OCI-LY7 (cell line): Measurements from ENCODE around the gene ZNF410. TPM values are rescaled to one million over a fixed set of nuclear protein-coding genes. Genes with fewer than 3 reads are reported as not detected.

Source experiments
- BruUV-seq: library from RNA; stranded (reverse); fragments of 400-500 nt; replicated peaks from 2 replicates; lab custom pipeline; 2021; lab: Mats Ljungman, UMichigan
- CTCF ChIA-PET: fragments of 300-600 bp; sonication (Branson Sonifier 250); formaldehyde crosslinking; loops from one replicate; lab custom pipeline; 2022; ENCODE audit warnings: antibody characterized with exemption; ENCODE audit not compliant: unreplicated experiment; lab: Charles Lee
- POLR2A ChIA-PET: fragments of 300-600 bp; sonication (Branson Sonifier 250); formaldehyde crosslinking; loops from one replicate; lab custom pipeline; 2022; ENCODE audit warnings: antibody characterized with exemption; lab: Charles Lee
- DNase-seq: peaks from one replicate; pipeline ENCODE4 v3.0.0-alpha.2; 2015; ENCODE audit warnings: low spot score
- H2AFZ ChIP-seq: fragments of 200-600 bp; sonication (generic), shearing (Covaris generic); 2 replicates; pipeline ENCODE4 v1.6.1; 2014; ENCODE audit warnings: mild to moderate bottlenecking, antibody characterized with exemption, low read length, moderate library complexity
- H3K27ac ChIP-seq: fragments of 200-600 bp; sonication (generic); 2 replicates; pipeline ENCODE4 v1.5.1; 2014; ENCODE audit warnings: mixed run types, low read depth, mild to moderate bottlenecking, moderate library complexity, low read length, inconsistent platforms; ENCODE audit not compliant: poor library complexity, severe bottlenecking
- H3K36me3 ChIP-seq: fragments of 200-600 bp; sonication (generic); 2 replicates; pipeline ENCODE4 v1.6.1; 2014; ENCODE audit warnings: mild to moderate bottlenecking, antibody characterized with exemption, low read length, moderate library complexity, mixed read lengths; ENCODE audit not compliant: insufficient read depth
- H3K4me1 ChIP-seq: fragments of 200-600 bp; sonication (generic); 2 replicates; pipeline ENCODE4 v1.5.1; 2014; ENCODE audit warnings: mild to moderate bottlenecking, low read length; ENCODE audit not compliant: insufficient read depth, poor library complexity, severe bottlenecking
- H3K4me2 ChIP-seq: fragments of 200-600 bp; sonication (generic); 2 replicates; pipeline ENCODE4 v1.6.1; 2014; ENCODE audit warnings: mild to moderate bottlenecking, low read length
- H3K4me3 ChIP-seq: fragments of 200-600 bp; sonication (generic); 2 replicates; pipeline ENCODE4 v1.5.1; 2014; ENCODE audit warnings: mild to moderate bottlenecking, low read depth, low read length; ENCODE audit not compliant: poor library complexity, severe bottlenecking
- H3K79me2 ChIP-seq: fragments of 200-600 bp; sonication (generic); 2 replicates; pipeline ENCODE4 v1.6.1; 2016; ENCODE audit warnings: low read depth, mild to moderate bottlenecking, low read length, moderate library complexity, mixed read lengths; ENCODE audit not compliant: insufficient read depth
- H3K9me2 ChIP-seq: fragments of 200-600 bp; sonication (generic); 2 replicates; pipeline ENCODE4 v1.6.1; 2016; ENCODE audit warnings: mild to moderate bottlenecking, low read length, mixed read lengths; ENCODE audit not compliant: insufficient read depth
- H3K9me3 ChIP-seq: fragments of 200-600 bp; sonication (generic); 2 replicates; pipeline ENCODE4 v1.6.1; 2014; ENCODE audit warnings: mild to moderate bottlenecking, mixed run types, low read length, mixed read lengths
- H4K20me1 ChIP-seq: fragments of 200-600 bp; sonication (generic); 2 replicates; pipeline ENCODE4 v1.6.1; 2014; ENCODE audit warnings: mild to moderate bottlenecking, antibody characterized with exemption, low read length, moderate library complexity, mixed read lengths; ENCODE audit not compliant: insufficient read depth
- EZH2phosphoT487 ChIP-seq: fragments of 200-600 bp; sonication (generic); IDR thresholded peaks from 2 replicates; pipeline ENCODE4 v1.6.1; 2018; ENCODE audit warnings: low read depth, borderline replicate concordance, mild to moderate bottlenecking, mixed run types, antibody characterized with exemption, low read length, moderate library complexity, mixed read lengths
- intact Hi-C: fragments of 100-400 bp; cut with micrococcal nuclease; formaldehyde crosslinking; loops from one replicate; pipeline ENCODE4 v1.10.0; 2022; ENCODE audit not compliant: unreplicated experiment
- total RNA-seq, 2 experiments: library from RNA; depleted of rRNA in 1 of 2; stranded (reverse); fragments of >200 nt in 1 of 2; shearing (Covaris generic) in 1 of 2; gene quantifications; 2 replicates each; pipeline ENCODE4 v1.2.3, GENCODE V29; 2014 to 2022
- TF ChIP-seq, protein P1 (sequence below): fragments of 200-600 bp; sonication (generic); conservative IDR thresholded peaks from 2 replicates; pipeline ENCODE4 v1.5.1; 2014; ENCODE audit warnings: mild to moderate bottlenecking, antibody characterized with exemption, low read length, moderate library complexity, mixed read lengths

Gene ZNF410
- total RNA-seq, 2 experiments from 2014 or later: 41.6 to 45.2 TPM

DNA sequence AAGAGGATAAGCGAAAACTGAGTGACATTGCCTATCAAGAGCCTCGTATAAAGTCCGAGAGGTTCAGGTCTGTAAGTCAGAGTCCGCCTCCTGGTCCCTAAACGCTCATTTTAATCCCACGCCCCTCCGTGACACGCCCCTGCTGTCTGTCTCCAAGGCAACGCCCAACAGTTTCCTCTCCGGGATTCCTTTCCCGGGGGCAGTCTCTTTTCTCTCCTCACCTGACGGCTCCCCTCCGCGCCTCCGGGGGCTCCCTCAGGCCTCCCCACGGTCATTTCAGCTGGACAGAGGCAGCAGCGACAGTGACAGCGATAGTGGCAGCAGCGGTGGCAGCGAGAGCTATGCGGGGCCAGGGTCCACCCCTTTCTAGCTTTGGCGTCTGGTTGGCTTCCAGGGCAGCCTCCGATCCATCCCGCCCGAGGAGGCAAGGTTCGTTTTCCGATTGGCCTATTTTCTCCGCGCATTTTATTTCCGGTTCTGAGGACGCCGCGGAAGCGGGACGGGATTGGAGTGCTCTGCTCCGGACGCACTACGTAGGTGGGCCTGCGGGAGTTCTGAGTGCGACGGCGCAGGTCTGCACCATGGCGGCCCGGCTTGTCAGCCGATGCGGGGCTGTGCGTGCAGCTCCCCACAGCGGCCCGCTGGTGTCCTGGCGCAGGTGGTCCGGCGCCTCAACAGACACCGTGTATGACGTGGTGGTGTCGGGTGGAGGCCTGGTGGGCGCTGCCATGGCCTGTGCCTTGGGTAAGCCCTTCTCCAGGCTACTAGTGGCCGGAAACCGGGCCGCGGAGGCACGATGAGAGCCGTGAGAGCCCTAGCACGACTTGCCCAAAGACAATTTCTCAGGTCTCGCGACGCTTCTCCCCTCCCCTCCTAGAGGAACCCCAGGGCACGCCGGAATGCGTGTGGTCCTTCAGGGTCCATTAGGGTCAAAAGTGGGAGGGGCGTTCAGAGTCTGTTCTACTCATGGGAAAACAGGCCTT is 63.4 kb downstream of the ZNF410 start, which contains the start of the genes COQ6 and FAM161B:
Gene COQ6, plus strand, starts transcription at position 551 of the 983 bp plus-strand sequence. Its CDS starts 31 bp downstream, at position 582.
Gene FAM161B, minus strand, starts transcription at position 343 of the 983 bp plus-strand sequence. Its CDS starts 68 bp downstream, at position 275.
- H3K4me1 ChIP-seq: peaks cover 15% of the 10 kb centered on the region
- no TSS peak for BruUV-seq
- TF ChIP-seq EZH2phosphoT487: no peak
- TF ChIP-seq, protein P1, sequence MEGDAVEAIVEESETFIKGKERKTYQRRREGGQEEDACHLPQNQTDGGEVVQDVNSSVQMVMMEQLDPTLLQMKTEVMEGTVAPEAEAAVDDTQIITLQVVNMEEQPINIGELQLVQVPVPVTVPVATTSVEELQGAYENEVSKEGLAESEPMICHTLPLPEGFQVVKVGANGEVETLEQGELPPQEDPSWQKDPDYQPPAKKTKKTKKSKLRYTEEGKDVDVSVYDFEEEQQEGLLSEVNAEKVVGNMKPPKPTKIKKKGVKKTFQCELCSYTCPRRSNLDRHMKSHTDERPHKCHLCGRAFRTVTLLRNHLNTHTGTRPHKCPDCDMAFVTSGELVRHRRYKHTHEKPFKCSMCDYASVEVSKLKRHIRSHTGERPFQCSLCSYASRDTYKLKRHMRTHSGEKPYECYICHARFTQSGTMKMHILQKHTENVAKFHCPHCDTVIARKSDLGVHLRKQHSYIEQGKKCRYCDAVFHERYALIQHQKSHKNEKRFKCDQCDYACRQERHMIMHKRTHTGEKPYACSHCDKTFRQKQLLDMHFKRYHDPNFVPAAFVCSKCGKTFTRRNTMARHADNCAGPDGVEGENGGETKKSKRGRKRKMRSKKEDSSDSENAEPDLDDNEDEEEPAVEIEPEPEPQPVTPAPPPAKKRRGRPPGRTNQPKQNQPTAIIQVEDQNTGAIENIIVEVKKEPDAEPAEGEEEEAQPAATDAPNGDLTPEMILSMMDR: peak; percentile 61
- no peaks in the 10 kb centered on the region for H3K9me3 ChIP-seq
- intact Hi-C loops: loop anchor here (5.0 kb wide), 2 partner anchors 67 to 87 kb away; partner anchors contain the start of genes BBOF1 and ENTPD5
- peak within 1 kb of the TSS; percentile 93 for H2AFZ ChIP-seq
- peak within 1 kb of the TSS; percentile 51 for H3K27ac ChIP-seq
- H3K36me3 ChIP-seq: peaks cover 13% of the 10 kb centered on the region; the same call in 1 of the 2 replicates
- H4K20me1 ChIP-seq: no peaks in the 10 kb centered on the region
- H3K9me2 ChIP-seq: no peaks in the 10 kb centered on the region
- CTCF ChIA-PET: interaction anchor here (0.6 kb wide), 1 partner anchor 1485 kb away, joined by 3 read pairs; no protein-coding TSS in a partner anchor
- peak within 1 kb of the TSS; percentile 75 for H3K4me2 ChIP-seq
- H3K79me2 ChIP-seq: no peaks in the 10 kb centered on the region
- POLR2A ChIA-PET: interaction anchor here (0.7 to 0.9 kb wide), 2 partner anchors 10 to 270 kb away, joined by 3 read pairs; no protein-coding TSS in a partner anchor
- DNase-seq: peak; percentile 95
- H3K4me3 ChIP-seq: peak within 1 kb of the TSS; percentile 75

DNA sequence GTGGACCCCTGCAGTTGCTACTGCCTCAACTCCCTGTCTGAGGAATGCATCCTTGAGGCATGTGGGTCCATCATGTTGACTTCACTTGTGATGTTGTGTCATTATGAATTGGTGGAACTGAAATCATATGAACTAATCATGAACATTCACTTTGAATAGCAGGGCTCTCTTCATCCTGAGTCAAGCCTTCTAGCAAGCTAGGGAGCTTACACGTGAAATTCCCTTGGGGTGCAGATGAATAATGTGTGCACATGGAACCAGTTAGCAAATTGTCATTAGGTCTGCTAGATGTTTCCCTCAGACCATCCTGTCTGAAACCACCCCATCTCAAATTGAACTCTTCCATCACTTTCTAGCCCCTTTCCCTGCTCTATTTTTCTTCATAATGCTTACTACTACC is 67.1 kb downstream of the ZNF410 start:
- H3K9me3 ChIP-seq: no peaks in the 10 kb centered on the region
- no peak for TF ChIP-seq EZH2phosphoT487
- TF ChIP-seq, protein P1: no peak
- no peaks in the 10 kb centered on the region for H3K9me2 ChIP-seq
- no peaks in the 10 kb centered on the region for H3K79me2 ChIP-seq
- ChIA-PET POLR2A (no interaction called here), CTCF (no interaction called here)
- no peak for DNase-seq
- H4K20me1 ChIP-seq: no peaks in the 10 kb centered on the region
- no peak overlapping the region for H3K27ac ChIP-seq
- H3K36me3 ChIP-seq: peaks cover 38% of the 10 kb centered on the region; the same call in 1 of the 2 replicates
- peaks cover 15% of the 10 kb centered on the region for H3K4me1 ChIP-seq
- BruUV-seq: no TSS peak
- no peak overlapping the region for H3K4me2 ChIP-seq
- intact Hi-C loops: loop anchor here (5.0 kb wide), 2 partner anchors 64 to 84 kb away; partner anchors contain the start of genes BBOF1 and ENTPD5
- no peak overlapping the region for H2AFZ ChIP-seq
- no peak overlapping the region for H3K4me3 ChIP-seq
